ENCODE measurements around the gene CMTM8. TPM values are rescaled to one million over a fixed set of nuclear protein-coding genes. Genes with fewer than 3 reads are reported as not detected.

The CMTM8 gene
- total and polyA plus RNA-seq, 2 experiments from 2014 or later, result 19.9 to 24.5 TPM

GRCh38 chr3:32262201-32262600 lies 23.7 kb downstream of the CMTM8 start (continued):
- no peak for TF ChIP-seq ZNF462 (CRISPR knock-in tag; IDR thresholded peaks at IDR 0.05)

GRCh38 chr3:32274306-32274705 lies 35.8 kb downstream of the CMTM8 start:
- no peak overlapping the region for H3K4me3 Mint-ChIP-seq
- H3K4me1 Mint-ChIP-seq, result peaks cover 3% of the 10 kb centered on the region; the same call in 2 of the 3 replicates
- peaks cover 4% of the 10 kb centered on the region for H4K20me1 ChIP-seq (replicated peaks; ENCODE audit: insufficient read depth)
- H3K36me3 Mint-ChIP-seq (ENCODE audit: low read depth), result no peaks in the 10 kb centered on the region
- no peak for DNase-seq (ENCODE audit: low spot score)
- no peak for ATAC-seq
- H3K27ac Mint-ChIP-seq, result no peak overlapping the region
- H3K36me3 ChIP-seq (ENCODE audit: insufficient read depth), result no peaks in the 10 kb centered on the region
- no peak overlapping the region for H2AFZ ChIP-seq
- no peaks in the 10 kb centered on the region for H3K9me3 Mint-ChIP-seq
- no peak overlapping the region for H3K4me3 ChIP-seq
- no peak overlapping the region for H3K27ac ChIP-seq (ENCODE audit: low read depth)
- no peaks in the 10 kb centered on the region for H3K4me1 ChIP-seq (ENCODE audit: insufficient read depth)
- H3K4me2 ChIP-seq, result no peak overlapping the region
- H3K79me2 ChIP-seq (replicated peaks; ENCODE audit: insufficient read depth), result no peaks in the 10 kb centered on the region; the same call in 1 of the 2 replicates
- H3K9me2 ChIP-seq (ENCODE audit: insufficient read depth), result no peaks in the 10 kb centered on the region
- H3K27me3 ChIP-seq (ENCODE audit: insufficient read depth), result no peaks in the 10 kb centered on the region
- H3F3A ChIP-seq (replicated peaks; ENCODE audit: low read depth), result no peaks in the 10 kb centered on the region
- H3K27me3 Mint-ChIP-seq (ENCODE audit: insufficient read depth, low read depth, poor library complexity), result no peaks in the 10 kb centered on the region
- TF ChIP-seq EZH2phosphoT487 (IDR thresholded peaks at IDR 0.05; ENCODE audit: unreplicated experiment) (no peak), ZNF331 (CRISPR knock-in tag; IDR thresholded peaks at IDR 0.05; ENCODE audit: low read depth) (no peak), NANOG (IDR thresholded peaks at IDR 0.05; ENCODE audit: borderline replicate concordance) (no peak), ZNF462 (CRISPR knock-in tag; IDR thresholded peaks at IDR 0.05) (no peak), POLR2AphosphoS5 (IDR thresholded peaks at IDR 0.05; ENCODE audit: low read depth) (no peak), CREB1 (CRISPR knock-in tag; IDR thresholded peaks at IDR 0.05; ENCODE audit: low read depth) (no peak), EZH2 (IDR thresholded peaks at IDR 0.05; ENCODE audit: low read depth, unreplicated experiment) (no peak), CTCF (conservative IDR thresholded peaks at IDR 0.05; ENCODE audit: low read depth in 2 of 2) (no peak), ZNF114 (CRISPR knock-in tag; IDR thresholded peaks at IDR 0.05) (no peak)
